Hematopoietic multipotent progenitor cell treated with erythropoietin and hydrocortisone succinate and interleukin-3 and kit ligand, for 8 days (in vitro differentiated cells): ENCODE data around the gene ARL4D.

Source experiments
- DNase-seq: peaks from one replicate; pipeline ENCODE4 v3.0.0-alpha.2; 2015

ARL4D gene

DNA sequence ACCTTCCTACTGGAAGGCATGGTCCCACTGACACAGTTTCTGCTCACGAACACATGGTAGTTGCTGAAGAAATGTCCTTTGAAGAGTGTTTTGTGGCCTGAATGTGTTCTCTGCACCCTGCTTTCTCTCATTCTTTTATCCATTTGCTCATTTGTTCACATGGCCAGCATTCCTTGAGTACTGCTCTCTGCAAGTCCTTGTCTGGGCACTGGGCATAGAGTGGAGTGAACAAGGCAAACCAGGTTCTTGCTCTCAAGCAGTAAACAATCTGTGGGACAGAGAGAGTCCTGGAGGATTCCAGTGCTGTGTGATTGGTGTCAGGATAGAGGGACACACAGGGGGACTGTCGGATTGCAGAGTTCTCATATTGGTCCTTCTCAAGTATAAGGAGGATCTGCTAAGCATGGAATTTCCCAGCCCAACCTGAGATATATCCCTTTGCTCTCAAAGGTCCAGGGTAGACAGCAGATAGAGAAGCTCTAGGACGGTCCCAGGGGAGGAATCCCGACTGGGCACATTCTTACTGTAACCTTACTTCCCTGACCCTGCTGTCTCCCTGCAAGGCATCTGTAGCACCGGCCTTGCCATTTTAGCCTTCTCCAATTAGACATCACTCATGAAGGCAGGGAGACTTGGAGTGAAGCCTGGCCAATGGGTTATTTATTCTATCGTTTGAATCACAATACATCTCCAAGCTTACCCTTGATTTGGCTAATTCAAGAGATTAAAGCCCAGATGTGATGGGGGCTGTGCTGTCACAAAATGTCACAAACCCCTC, 32.3 kb downstream of the ARL4D start:
- DNase-seq: no peak

DNA sequence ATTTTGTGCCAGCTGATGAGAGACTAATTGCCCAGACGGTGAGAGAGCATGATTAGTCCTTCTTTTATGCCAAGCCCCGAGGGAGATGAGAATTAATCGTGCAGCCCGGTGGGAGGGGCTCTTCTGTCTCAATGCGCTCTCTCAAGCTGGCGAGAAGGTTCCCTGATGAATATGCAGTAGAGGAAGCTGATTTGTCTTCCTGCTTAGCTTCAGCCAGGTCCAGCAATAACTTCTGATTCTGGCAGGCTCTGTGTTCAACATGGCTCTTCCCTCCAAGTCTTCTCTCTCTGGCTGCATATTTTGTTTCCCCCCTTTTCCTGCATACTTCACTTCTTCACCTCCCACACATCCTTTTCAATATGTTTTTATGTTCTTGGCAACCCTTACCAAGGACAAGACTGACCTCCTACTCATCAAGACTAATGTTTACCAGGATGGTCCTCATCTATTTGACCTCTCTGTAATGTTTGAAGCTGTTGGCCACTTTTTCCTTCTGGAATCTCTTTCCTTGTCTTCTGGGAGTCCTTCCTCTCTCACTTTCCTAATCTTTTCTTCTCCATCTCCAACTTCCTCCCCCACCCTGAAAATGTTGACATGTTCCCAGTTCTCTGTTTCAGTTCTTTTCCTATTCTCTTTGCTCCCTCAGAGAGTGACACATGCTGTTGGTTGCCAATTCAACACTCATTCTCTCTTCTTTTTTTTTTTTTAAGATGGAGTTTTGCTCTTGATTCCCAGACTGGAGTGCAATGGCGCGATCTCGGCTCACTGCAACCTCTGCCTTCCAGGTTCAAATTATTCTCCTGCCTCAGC, 33.1 kb downstream of the ARL4D start:
- DNase-seq: no peak

DNA sequence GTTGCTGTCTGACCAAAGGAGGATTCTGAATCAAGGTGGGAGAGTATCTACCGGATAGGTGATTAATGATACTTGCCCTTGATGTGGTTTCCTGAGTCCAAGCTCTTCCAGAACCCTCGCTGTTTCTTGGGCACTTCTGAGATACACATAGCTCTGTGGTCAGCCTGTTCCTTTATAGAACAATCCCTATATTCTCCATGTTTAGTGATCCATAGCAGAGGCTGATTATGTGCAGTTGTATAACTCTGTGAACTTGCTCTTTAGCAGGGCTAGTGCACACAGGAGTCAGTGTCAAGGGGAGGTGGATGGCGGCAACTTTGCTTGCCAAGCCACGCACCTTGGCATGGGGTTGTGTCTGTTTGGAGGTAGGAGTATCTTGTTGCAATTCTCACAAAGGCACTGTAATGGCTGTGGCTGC, 36.1 kb downstream of the ARL4D start:
- DNase-seq: no peak

DNA sequence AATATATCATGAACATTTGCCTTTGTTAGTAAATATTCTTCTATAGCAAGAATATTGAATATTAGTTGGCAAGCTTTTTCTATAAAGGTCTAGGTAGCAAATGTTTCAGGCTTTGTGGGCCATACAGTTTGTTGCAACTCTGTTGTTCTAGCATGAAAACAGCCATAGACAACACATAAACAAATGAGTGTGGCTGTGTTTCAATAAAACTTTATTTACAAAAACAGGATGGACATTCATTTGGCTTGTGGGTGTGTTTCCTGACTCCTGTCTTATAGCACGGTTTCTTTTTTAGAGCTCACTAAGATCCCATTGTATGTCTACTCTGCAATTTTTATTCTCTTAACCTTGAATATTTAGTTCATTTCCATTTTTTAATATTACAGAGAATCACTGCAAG, 39.0 kb downstream of the ARL4D start:
- no peak for DNase-seq

DNA sequence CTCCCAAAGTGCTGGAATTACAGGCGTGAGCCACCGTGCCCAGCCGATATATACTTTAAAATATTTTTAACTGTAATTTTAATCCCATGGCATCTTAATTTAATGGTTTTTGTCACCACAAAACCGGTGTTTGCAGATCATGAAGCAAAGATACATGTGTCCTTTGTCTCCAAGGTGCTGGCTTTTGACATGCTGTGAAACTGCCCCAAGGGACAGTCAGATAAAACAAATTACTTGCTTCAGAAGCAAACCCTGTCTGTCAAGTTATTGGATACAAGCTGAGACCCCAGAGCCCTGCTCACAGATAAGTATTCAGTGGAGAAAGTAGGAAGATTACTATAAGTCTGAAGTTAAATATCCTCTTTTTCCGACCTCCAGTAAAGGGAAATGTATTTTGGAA, 39.8 kb downstream of the ARL4D start:
- no peak for DNase-seq

DNA sequence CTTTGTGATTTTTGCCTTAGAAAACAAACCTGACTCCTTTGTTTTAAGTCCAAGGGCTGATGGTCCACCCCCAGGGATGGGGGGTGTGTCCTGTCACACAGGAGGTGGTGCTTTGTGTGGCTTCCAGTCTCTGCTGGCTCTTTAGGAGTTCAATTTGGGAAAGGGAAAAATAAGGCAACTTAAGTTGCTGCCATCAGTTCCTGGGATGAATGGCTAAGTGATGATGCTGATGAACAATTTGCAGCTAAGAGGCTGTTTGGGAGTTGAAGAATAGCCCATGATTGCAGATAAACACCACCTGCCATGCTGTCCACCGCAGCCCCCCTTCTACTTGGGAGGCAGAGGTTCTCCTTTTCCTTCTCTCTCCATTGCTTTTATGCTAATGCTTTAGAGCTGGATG, 40.2 kb downstream of the ARL4D start:
- no peak for DNase-seq

DNA sequence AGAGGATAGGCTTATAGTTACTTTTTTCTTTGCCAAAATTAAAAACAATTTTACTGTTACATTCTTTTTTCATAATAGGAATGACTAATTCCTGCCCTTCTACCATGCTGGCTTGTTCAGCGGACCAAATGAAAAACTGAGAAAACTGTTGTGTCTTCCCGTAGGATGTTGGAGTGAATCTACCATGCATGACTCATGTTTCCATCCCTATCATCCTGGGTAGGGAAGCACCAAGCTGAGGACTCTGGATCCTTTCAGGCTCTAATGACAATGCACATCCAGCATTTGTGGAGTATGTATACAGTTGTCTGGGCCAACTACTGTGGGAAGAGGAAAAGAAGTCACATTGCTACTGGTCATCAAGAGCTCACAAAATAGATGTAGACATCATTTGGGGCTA, 43.9 kb downstream of the ARL4D start:
- DNase-seq: no peak

DNA sequence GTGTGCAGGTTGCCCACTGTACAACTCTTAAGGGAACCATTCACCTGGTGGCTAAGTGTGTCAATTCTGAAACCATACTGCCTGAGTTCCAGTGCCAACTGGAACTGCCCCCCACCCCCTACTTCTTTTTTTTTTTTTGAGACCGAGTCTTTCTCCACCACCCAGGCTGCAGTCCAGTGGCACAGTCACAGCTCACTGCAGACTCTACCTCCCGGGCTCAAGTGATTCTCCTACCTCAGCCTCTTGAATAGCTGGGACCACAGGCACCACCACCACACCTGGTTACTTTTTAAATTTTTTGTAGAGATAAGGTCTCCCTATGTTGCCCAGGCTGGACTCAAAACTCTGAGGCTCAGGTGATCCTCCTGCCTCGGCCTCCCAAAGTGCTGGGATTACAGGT, 44.6 kb downstream of the ARL4D start:
- no peak for DNase-seq

DNA sequence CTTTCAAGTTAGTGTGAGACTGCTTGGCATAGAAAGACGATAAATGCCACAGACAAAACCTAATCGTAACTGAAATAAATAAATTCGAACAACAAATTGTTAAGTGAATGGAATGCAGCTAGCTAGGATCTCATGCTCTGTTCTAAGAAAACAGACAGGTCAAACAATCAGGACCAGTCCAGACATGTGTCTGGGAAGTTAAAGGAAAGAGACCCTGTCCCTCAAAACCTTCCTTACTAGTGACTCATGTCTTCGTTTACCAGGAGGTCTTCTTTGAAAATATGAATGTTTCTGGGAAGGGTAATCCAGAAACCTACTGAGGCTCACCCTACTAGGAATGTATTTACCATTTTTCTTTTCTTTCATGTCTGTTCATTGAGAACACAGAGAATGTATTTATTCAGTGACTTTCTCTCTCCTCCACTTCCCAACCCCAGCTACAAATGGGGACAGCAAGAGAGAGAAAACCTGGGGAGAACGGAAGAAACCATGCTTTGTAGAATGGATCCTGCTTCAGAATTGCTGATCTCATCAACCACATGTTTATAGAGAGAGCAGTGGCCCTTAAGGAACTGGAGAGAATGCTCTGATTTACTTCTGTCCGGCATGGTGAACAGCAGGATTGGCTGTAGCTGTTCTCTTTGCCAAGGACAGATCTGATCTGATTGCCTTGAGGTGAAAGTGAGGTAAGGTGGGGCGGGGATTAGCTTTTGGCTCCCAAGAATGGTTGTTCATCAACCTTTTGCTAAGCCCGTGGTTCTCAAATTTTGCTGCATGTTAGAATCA, 45.6 kb downstream of the ARL4D start:
- no peak for DNase-seq

DNA sequence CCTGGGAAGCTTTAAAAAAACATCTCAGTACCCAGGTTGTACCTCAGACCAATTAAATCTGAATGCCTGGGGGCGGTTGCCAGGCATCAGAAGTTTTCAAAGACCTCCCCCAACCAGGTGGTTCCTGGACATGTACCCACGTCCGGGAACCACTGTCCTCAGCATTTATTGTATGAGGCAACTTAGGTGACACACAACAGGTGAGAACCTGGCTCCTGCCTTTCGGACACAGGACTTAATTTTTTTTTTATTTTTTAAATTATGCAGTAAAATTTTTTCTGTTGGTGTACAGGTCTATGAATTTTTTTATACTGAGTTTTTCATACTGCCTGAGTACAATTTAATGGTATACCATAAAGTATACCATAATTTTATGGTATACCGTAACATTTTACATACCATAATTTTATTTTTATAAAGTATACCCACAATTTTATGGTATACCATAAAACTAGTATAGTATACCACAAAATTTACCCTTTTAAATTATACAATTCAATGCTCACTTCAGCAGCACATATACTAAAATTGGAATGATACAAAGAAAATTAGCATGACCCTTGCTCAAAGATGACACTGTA, 46.3 kb downstream of the ARL4D start:
- DNase-seq: no peak

DNA sequence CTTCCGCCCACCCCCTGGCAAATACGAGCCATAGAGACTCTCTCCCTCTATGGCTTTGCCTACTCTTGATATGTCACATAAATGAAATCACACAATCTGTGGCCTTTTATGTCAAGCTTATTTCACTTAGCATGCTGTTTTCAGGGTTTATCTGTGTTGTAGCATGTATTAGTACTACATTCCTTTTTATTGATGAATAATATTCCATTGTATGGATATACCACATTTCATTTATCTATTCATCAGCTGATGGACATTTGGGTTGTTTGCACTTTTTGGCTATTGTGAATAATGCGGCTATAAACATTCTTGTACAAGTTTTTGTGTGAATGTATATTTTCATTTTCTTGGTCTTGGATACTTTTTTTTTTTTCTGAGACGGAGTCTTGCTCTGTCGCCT, 48.0 kb downstream of the ARL4D start:
- DNase-seq: no peak

DNA sequence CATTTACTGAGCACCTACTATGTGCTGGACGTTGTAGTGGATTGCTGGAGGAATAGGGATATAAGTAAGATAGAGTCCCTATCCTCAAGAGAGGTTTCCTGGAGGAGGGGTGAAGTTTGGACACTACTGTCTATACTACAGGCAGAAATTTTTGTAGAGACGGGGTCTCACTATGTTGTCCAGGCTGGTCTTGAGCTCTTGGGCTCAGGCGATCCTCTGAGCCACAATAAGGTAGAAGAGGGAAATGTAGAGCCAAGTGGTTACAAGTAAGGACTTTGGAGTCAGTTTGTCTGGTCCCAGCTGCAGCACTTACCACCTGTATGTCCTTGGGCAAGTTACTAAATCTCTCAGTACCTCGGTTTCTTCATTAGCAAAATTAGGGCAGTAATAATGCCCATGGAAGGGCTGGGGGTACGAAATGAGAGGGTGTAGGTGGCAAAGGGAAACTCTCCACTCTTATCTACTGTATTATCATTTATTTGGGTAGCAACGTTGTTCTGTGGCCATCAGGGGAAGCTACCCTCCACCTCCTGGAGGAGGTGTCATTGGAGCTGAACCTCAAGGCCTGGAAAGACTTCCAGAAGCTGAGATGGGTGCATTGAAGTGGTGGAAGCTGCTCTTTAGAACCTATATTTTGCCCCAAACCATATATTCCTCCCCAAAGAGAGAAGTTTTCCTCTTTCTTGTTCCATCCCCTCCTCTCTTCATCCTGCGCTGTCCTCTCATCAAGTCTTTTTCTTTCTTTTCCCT, 50.1 kb downstream of the ARL4D start:
- no peak for DNase-seq

DNA sequence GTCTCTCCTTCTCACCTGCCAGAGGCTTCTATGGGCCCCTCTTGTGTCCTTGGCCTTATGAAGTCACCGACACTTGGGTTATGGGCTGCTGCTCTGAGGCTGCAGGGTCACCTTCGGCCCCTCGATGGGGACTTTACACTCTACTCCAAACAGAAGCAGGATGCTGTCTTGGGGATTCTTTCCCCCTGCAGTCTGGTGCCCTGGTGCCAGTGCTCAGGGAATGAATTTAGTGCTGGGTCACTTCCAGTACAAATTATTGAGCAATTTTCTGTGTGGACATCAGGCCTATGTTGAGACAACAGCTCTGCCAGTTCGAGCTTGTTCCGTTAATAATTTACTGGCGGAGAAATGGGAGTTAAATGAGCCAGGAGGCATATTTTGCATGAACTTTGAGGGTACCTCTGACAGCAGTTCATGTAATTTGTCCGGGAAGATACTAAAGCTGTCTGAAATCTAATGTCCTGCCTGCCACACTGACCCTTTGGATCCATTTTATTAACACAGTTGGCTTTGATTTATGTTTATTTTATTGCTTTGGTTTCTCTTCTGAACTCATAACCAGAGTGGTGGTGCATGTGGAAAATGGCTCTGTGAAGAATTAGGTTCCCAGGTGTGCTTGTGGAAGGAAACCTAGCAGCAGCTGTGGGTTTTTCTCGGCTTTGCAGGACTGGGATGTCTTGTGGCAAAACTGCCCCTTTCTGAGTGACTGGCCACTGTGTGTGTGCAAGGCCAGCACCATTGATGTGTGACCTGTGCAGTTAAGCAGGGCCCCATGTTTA, 50.9 kb downstream of the ARL4D start:
- no peak for DNase-seq
